Keratinocyte (primary cell): ENCODE measurements around the gene RHBDD3. TPM values are rescaled to one million over a fixed set of nuclear protein-coding genes. Genes with fewer than 3 reads are reported as not detected.

ENCODE experiments used
- DNase-seq: peaks from one replicate; pipeline ENCODE4 v3.0.0-alpha.2; 2011; ENCODE audit warnings: low read depth, missing footprints, low spot score
- FAIRE-seq: peaks from 2 replicates; lab custom pipeline; 2011; peaks lifted over from hg19 to GRCh38; lab: Jason Lieb, UNC
- H2AFZ ChIP-seq: 2 replicates; pipeline ENCODE4 v1.6.0; 2012; ENCODE audit warnings: low read length, control low read depth, inconsistent platforms; ENCODE audit not compliant: control insufficient read depth
- H3K27ac ChIP-seq: 2 replicates; pipeline ENCODE4 v1.5.1; 2011; ENCODE audit warnings: low read length; ENCODE audit not compliant: control insufficient read depth, insufficient read depth
- H3K27me3 ChIP-seq: 3 replicates; pipeline ENCODE4 v1.6.0; 2011; ENCODE audit warnings: low read length; ENCODE audit not compliant: control insufficient read depth, insufficient read depth; ENCODE audit errors: extremely low read depth
- H3K36me3 ChIP-seq, 2 experiments: 2 replicates in 1 of 2; 3 replicates in 1 of 2; pipeline ENCODE4 v1.5.1; 2011; ENCODE audit warnings: low read length in 2 of 2, mild to moderate bottlenecking in 1 of 2; ENCODE audit not compliant: control insufficient read depth in 2 of 2, insufficient read depth in 2 of 2; ENCODE audit errors: extremely low read depth in 1 of 2
- H3K4me1 ChIP-seq: 3 replicates; pipeline ENCODE4 v1.5.1; 2011; ENCODE audit warnings: low read length; ENCODE audit not compliant: control insufficient read depth, insufficient read depth; ENCODE audit errors: extremely low read depth
- H3K4me2 ChIP-seq: 3 replicates; pipeline ENCODE4 v1.6.0; 2011; ENCODE audit warnings: low read depth, low read length; ENCODE audit not compliant: control insufficient read depth, insufficient read depth; ENCODE audit errors: extremely low read depth
- H3K4me3 ChIP-seq, 3 experiments: fragments of 200-600 bp in 1 of 3; sonication (generic) in 1 of 3; 2 replicates in 2 of 3; 3 replicates in 1 of 3; pipeline ENCODE4 v1.5.1; 2011 to 2016; ENCODE audit warnings: low read length in 3 of 3, mild to moderate bottlenecking in 3 of 3, control low read depth in 2 of 3, inconsistent platforms in 1 of 3, low read depth in 1 of 3, mixed read lengths in 1 of 3, mixed run types in 1 of 3, moderate library complexity in 1 of 3; ENCODE audit not compliant: control insufficient read depth in 2 of 3, insufficient read depth in 2 of 3; ENCODE audit errors: extremely low read depth in 1 of 3
- H3K79me2 ChIP-seq: 2 replicates; pipeline ENCODE4 v1.6.0; 2012; ENCODE audit warnings: low read length; ENCODE audit not compliant: control insufficient read depth, insufficient read depth
- H3K9ac ChIP-seq: 3 replicates; pipeline ENCODE4 v1.6.0; 2011; ENCODE audit warnings: low read length; ENCODE audit not compliant: control insufficient read depth, insufficient read depth; ENCODE audit errors: extremely low read depth
- H3K9me1 ChIP-seq: 3 replicates; pipeline ENCODE4 v1.6.0; 2011; ENCODE audit warnings: low read length; ENCODE audit not compliant: control insufficient read depth, insufficient read depth; ENCODE audit errors: extremely low read depth
- H3K9me3 ChIP-seq: 2 replicates; pipeline ENCODE4 v1.5.1; 2012; ENCODE audit warnings: low read depth, low read length; ENCODE audit not compliant: control insufficient read depth
- H4K20me1 ChIP-seq: 3 replicates; pipeline ENCODE4 v1.6.0; 2011; ENCODE audit warnings: low read length; ENCODE audit not compliant: control insufficient read depth, insufficient read depth; ENCODE audit errors: extremely low read depth
- EZH2 ChIP-seq: IDR thresholded peaks from one replicate; pipeline ENCODE4 v1.6.1; 2012; ENCODE audit warnings: inconsistent platforms, mild to moderate bottlenecking, low read length, moderate library complexity
- dilution Hi-C: fragments of 300-500 bp; cut with MboI; formaldehyde crosslinking; loops from one replicate; pipeline ENCODE4 v1.7.0; 2020; ENCODE audit warnings: low sequenced_read_pairs; ENCODE audit not compliant: extremely low pct_ligation_motif_present
- polyA plus RNA-seq, 5 experiments: library from polyadenylated mRNA; depleted of rRNA in 3 of 5; stranded (reverse) in 3 of 5; stranded (forward) in 1 of 5; unstranded in 1 of 5; fragments of >200 nt; gene quantifications; 1 replicate in 1 of 5; 2 replicates in 3 of 5; 3 replicates in 1 of 5; pipeline versions ENCODE4 v1.2.1 to v1.2.3, GENCODE V29; 2011 to 2012; ENCODE audit warnings: missing spikeins in 2 of 5, low read depth in 1 of 5, low replicate concordance in 1 of 5
- TF ChIP-seq, protein P1 (sequence below), 3 experiments: IDR thresholded peaks in 1 of 3; conservative IDR thresholded peaks in 1 of 3; optimal IDR thresholded peaks in 1 of 3; 2 replicates in 2 of 3; 3 replicates in 1 of 3; pipeline versions ENCODE3 to v1.5.1; 2011; ENCODE audit warnings: low read length in 3 of 3, mild to moderate bottlenecking in 3 of 3, moderate library complexity in 2 of 3, control low read depth in 1 of 3, inconsistent platforms in 1 of 3; ENCODE audit not compliant: insufficient read depth in 2 of 3; ENCODE audit errors: extremely low read depth in 1 of 3

The RHBDD3 gene
- polyA plus RNA-seq, 1 donor (not counting 4 experiments of a cell fraction or from before 2014, with no cell fraction given), result 10.3 TPM

DNA sequence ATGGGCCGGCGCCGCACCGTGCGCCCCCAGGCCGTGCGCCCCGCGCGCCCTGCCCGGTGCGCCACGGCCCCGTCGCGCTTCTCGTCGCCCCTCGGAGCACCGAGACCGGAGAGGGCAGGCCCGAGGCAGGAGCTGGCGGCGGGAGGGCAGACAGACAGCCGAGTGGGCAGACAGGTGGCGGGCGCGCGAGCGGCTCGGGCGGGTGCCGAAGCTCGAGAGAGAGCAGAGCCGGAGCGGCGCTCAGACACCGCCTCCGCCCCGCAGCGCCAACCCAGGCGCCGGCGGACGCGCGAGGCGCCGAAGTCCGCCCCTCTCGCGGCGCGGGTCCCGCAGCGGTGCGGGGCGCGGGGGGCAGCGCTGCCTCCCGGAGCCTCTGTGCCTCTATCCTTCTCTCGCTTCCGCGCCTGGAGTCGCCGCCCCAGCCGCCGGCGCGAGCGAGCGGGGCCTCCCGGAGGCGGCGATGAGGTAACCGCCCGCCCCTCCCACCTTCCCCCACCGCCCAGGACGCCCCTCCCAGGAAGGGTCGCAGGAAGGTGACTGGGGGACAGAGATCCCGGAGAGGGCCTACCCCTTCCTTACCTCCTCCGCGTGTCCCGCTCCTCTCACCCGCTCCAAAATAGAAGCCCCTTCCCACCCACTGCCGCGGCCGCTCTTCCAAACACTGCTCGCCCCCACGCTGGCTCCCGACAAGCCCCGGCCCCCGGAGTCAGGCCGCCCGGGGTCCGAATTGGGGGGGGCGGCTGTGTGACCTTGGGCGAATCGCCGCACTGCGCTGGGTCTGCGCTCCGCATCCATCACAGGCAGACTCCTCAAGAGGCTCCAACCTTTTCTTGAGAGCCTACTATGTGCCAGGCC lies 47.7 kb upstream of the RHBDD3 start, which contains the start of gene RASL10A:
RASL10A (minus strand) TSS at position 412 of the 855 bp plus-strand sequence. CDS start 451 bp downstream, outside the sequence.
- H3K4me1 ChIP-seq, result peaks cover 16% of the 10 kb centered on the region
- no peak within 1 kb of the TSS for H2AFZ ChIP-seq
- no peak within 1 kb of the TSS for H3K9ac ChIP-seq
- no peaks in the 10 kb centered on the region for H3K9me3 ChIP-seq
- dilution Hi-C loops, result no loop called here
- peak within 1 kb of the TSS in 2 of 3 experiments; percentile 22 to 38 for H3K4me3 ChIP-seq
- H3K27ac ChIP-seq, result no peak within 1 kb of the TSS
- H3K27me3 ChIP-seq, result peaks cover 42% of the 10 kb centered on the region
- DNase-seq, result no peak
- no peak for TF ChIP-seq EZH2
- TF ChIP-seq, protein P1, sequence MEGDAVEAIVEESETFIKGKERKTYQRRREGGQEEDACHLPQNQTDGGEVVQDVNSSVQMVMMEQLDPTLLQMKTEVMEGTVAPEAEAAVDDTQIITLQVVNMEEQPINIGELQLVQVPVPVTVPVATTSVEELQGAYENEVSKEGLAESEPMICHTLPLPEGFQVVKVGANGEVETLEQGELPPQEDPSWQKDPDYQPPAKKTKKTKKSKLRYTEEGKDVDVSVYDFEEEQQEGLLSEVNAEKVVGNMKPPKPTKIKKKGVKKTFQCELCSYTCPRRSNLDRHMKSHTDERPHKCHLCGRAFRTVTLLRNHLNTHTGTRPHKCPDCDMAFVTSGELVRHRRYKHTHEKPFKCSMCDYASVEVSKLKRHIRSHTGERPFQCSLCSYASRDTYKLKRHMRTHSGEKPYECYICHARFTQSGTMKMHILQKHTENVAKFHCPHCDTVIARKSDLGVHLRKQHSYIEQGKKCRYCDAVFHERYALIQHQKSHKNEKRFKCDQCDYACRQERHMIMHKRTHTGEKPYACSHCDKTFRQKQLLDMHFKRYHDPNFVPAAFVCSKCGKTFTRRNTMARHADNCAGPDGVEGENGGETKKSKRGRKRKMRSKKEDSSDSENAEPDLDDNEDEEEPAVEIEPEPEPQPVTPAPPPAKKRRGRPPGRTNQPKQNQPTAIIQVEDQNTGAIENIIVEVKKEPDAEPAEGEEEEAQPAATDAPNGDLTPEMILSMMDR (optimal IDR thresholded peaks at IDR 0.05 in 1 of 3, IDR thresholded peaks at IDR 0.05 in 1 of 3, conservative IDR thresholded peaks at IDR 0.05 in 1 of 3; ENCODE audit: extremely low read depth in 1 of 3, insufficient read depth in 2 of 3, low read length in 3 of 3), result no peak
- peaks cover 6% of the 10 kb centered on the region for H4K20me1 ChIP-seq
- H3K36me3 ChIP-seq, result peaks cover 5 to 10% of the 10 kb centered on the region in 2 experiments
- H3K79me2 ChIP-seq, result peaks cover under 1% of the 10 kb centered on the region
- no peaks in the 10 kb centered on the region for H3K9me1 ChIP-seq
- peak within 1 kb of the TSS; percentile 48 for H3K4me2 ChIP-seq
- FAIRE-seq, result no peak

DNA sequence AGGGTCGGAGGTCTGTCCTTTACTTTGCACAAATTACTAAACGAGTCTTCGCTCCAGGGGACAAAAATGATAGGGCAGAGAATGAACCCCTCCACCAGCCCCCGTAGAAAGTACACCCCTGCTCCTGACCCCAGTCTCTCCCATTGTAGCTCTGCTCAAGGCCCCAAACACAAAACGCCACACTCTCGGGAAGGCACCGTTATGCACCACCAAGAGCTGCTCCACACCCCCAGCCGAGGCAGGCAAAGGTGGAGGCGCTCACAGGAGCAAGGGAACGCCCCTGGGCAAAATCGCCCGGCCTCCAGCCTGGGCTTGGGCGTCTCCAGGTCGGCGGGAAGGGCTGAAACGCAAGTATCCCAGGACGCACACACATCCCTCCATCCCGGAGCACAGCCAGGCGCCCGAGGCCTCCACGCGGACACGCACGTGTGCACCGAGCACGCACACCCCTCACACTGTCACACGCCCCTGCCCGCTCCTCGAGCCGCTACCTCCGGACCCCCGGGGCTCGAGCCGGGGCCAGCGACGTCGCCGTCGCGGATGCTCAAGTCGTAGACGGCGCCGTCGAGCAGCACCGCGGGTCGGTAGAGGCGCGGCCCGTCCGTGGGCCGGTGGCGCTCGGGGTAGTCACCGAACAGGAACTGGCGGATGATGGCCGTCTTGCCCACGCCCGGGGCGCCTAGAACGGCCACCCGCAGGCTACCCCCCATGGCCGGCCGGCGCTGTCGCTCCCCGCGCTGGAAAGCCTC lies 46.9 kb upstream of the RHBDD3 start:
- peak overlapping the region; percentile 48 for H3K4me2 ChIP-seq
- peaks cover 7% of the 10 kb centered on the region for H4K20me1 ChIP-seq
- peaks cover 6% of the 10 kb centered on the region for H3K79me2 ChIP-seq
- no peak overlapping the region for H2AFZ ChIP-seq
- FAIRE-seq (no peak), DNase-seq (no peak)
- peaks cover 42% of the 10 kb centered on the region for H3K27me3 ChIP-seq
- no peak overlapping the region for H3K27ac ChIP-seq
- peaks cover 22% of the 10 kb centered on the region for H3K4me1 ChIP-seq
- no peak overlapping the region for H3K9ac ChIP-seq
- TF ChIP-seq EZH2, result peak; percentile 70
- TF ChIP-seq, protein P1 (optimal IDR thresholded peaks at IDR 0.05 in 1 of 3, IDR thresholded peaks at IDR 0.05 in 1 of 3, conservative IDR thresholded peaks at IDR 0.05 in 1 of 3; ENCODE audit: extremely low read depth in 1 of 3, insufficient read depth in 2 of 3, low read length in 3 of 3), result no peak
- peaks cover 5 to 15% of the 10 kb centered on the region in 2 experiments for H3K36me3 ChIP-seq
- H3K4me3 ChIP-seq, result peak overlapping the region in 2 of 3 experiments; percentile 22 to 38
- no peaks in the 10 kb centered on the region for H3K9me1 ChIP-seq
- dilution Hi-C loops, result no loop called here
- H3K9me3 ChIP-seq, result no peaks in the 10 kb centered on the region
